HFF-Myc (cell line): ENCODE data around the gene SLC25A28.

Experiments
- DNase-seq: peaks from one replicate; pipeline ENCODE4 v3.0.0-alpha.2; 2011; ENCODE audit warnings: low read depth; ENCODE audit errors: extremely low read depth
- H3K4me3 ChIP-seq: replicated peaks from 2 replicates; pipeline ENCODE4 v1.5.1; 2011; ENCODE audit warnings: low read depth, mild to moderate bottlenecking, control low read depth, low read length
- TF ChIP-seq, protein P1 (sequence below): IDR thresholded peaks from 2 replicates; pipeline ENCODE4 v1.5.1; 2012; ENCODE audit warnings: mild to moderate bottlenecking, low read depth, low read length, control low read depth; ENCODE audit errors: missing control alignments

Gene SLC25A28

GRCh38 chr10:99619851-99620710 is at the start of gene SLC25A28:
Gene SLC25A28, minus strand, starts transcription at chr10:99620439. Its CDS starts 104 bp downstream, at chr10:99620335.
- TF ChIP-seq, protein P1, sequence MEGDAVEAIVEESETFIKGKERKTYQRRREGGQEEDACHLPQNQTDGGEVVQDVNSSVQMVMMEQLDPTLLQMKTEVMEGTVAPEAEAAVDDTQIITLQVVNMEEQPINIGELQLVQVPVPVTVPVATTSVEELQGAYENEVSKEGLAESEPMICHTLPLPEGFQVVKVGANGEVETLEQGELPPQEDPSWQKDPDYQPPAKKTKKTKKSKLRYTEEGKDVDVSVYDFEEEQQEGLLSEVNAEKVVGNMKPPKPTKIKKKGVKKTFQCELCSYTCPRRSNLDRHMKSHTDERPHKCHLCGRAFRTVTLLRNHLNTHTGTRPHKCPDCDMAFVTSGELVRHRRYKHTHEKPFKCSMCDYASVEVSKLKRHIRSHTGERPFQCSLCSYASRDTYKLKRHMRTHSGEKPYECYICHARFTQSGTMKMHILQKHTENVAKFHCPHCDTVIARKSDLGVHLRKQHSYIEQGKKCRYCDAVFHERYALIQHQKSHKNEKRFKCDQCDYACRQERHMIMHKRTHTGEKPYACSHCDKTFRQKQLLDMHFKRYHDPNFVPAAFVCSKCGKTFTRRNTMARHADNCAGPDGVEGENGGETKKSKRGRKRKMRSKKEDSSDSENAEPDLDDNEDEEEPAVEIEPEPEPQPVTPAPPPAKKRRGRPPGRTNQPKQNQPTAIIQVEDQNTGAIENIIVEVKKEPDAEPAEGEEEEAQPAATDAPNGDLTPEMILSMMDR, result no peak
- peak; percentile 100 for DNase-seq
- peak within 1 kb of the TSS; percentile 83 for H3K4me3 ChIP-seq

- TF ChIP-seq, protein P1, result no peak
- no peak overlapping the region for H3K4me3 ChIP-seq
- no peak for DNase-seq
Observed at GRCh38 chr10:99667108-99667751, 47.0 kb upstream of the SLC25A28 start.

- TF ChIP-seq, protein P1, result no peak
- DNase-seq, result no peak
- H3K4me3 ChIP-seq, result no peak overlapping the region
Observed at GRCh38 chr10:99665304-99665703, 45.1 kb upstream of the SLC25A28 start.

- 0 out of 2 replicates have a peak overlapping the region, but pooled peaks have one; percentile 1 for H3K4me3 ChIP-seq
- DNase-seq, result no peak
- TF ChIP-seq, protein P1, result no peak
Observed at GRCh38 chr10:99661377-99661763, 41.1 kb upstream of the SLC25A28 start.

- no peak for DNase-seq
- TF ChIP-seq, protein P1, result no peak
- H3K4me3 ChIP-seq, result peak overlapping the region; percentile 1; the same call in 1 of the 2 replicates
Observed at GRCh38 chr10:99660662-99661376, 40.6 kb upstream of the SLC25A28 start.

DNA sequence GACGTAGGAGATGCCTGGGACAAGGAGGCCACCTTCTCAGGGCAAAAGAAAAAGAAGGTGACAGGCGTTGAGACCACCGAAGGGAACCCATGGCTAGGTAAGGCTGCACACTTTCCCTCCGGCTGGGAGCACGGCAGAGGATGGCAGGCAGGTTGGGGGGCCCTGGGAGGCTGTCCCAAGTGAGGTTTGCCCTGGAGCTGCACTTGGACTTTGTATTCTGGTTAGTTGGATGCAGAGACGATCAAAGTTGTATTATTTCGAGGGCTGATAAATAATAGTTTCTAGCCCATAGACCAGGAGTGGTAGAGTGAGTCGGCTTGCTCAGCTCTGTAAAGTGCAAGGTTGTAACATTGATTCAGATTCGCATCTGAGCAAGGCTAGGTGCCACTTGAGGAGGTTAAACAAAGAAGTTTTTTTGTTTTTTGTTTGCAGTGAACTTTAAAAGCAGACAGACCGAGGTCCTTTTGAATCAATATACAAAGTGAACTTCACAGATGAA is 39.7 kb upstream of the SLC25A28 start:
- DNase-seq, result no peak
- TF ChIP-seq, protein P1, result no peak
- peak overlapping the region; percentile 53 for H3K4me3 ChIP-seq
